CD4-positive, alpha-beta T cell (primary cell): ENCODE data around the gene CCDC9B. TPM values are rescaled to one million over a fixed set of nuclear protein-coding genes. Genes with fewer than 3 reads are reported as not detected.

Experiments used
- total RNA-seq, 174 experiments: library from RNA in 2 of 174; stranded (reverse) in 2 of 174; gene quantifications; one replicate each; pipeline ENCODE4 v1.2.3 and lab custom pipeline; 2021 to 2026

CCDC9B gene
- total RNA-seq, 2 experiments from 2014 or later, result 1.0 to 1.5 TPM

Other genes with a start within 250 kb of the CCDC9B start
- gene BMF, start 232.1 kb downstream of the CCDC9B start, total RNA-seq, result 10 to 100 TPM; 13.5 to 13.9 TPM
- 1 to 10 TPM; 1.4 to 2.4 TPM for gene BUB1B, start 179.9 kb downstream of the CCDC9B start, total RNA-seq
- under 1 TPM; 0.34 to 0.36 TPM for gene PAK6, start 101.9 kb downstream of the CCDC9B start, total RNA-seq
- not detected for gene ANKRD63, start 57.9 kb downstream of the CCDC9B start, total RNA-seq
- 100 to 1,000 TPM; 206 to 222 TPM for gene PLCB2, start 33.0 kb downstream of the CCDC9B start, total RNA-seq
- 1 to 10 TPM; 6.8 to 7.0 TPM for gene INAFM2, start 17.2 kb downstream of the CCDC9B start, total RNA-seq
- gene PHGR1, start 10.1 kb upstream of the CCDC9B start, total RNA-seq, result not detected
- under 1 TPM; 0.03 to 0.06 TPM for gene DISP2, start 17.3 kb upstream of the CCDC9B start, total RNA-seq
- gene KNSTRN, start 41.8 kb upstream of the CCDC9B start, total RNA-seq, result 1 to 10 TPM; 2.8 to 3.0 TPM
- gene IVD, start 64.9 kb upstream of the CCDC9B start, total RNA-seq, result 10 to 100 TPM; 30.7 to 31.9 TPM
- gene BAHD1, start 100.0 kb upstream of the CCDC9B start, total RNA-seq, result 10 to 100 TPM; 20.3 to 21.5 TPM
- gene CHST14, start 130.0 kb upstream of the CCDC9B start, total RNA-seq, result 1 to 10 TPM; 4.6 to 5.1 TPM
- 10 to 100 TPM; 20.9 to 21.3 TPM for gene CCDC32, start 224.1 kb upstream of the CCDC9B start, total RNA-seq
- gene RPUSD2, start 228.4 kb upstream of the CCDC9B start, total RNA-seq, result 10 to 100 TPM; 18.8 to 21.0 TPM